H1 (cell line): ENCODE results near the gene FAM171A1. TPM values are rescaled to one million over a fixed set of nuclear protein-coding genes. Genes with fewer than 3 reads are reported as not detected.

Experiments used
- CTCF ChIA-PET: fragments of 300-600 bp; sonication (Branson Sonifier 250); formaldehyde crosslinking; loops from one replicate; lab custom pipeline; 2021; ENCODE audit not compliant: partially characterized antibody; lab: Charles Lee
- POLR2A ChIA-PET: fragments of 300-600 bp; sonication (Branson Sonifier 250); formaldehyde crosslinking; loops from one replicate; lab custom pipeline; 2021; ENCODE audit warnings: inconsistent platforms; ENCODE audit not compliant: partially characterized antibody; lab: Charles Lee
- DNase-seq, 2 experiments: peaks; one replicate each; pipeline versions ENCODE4 v3.0.0 to v3.0.0-alpha.2; 2010 to 2022; ENCODE audit warnings: low spot score in 2 of 2, low read depth in 1 of 2, mixed read lengths in 1 of 2
- FAIRE-seq: peaks from 2 replicates; lab custom pipeline; 2011; peaks lifted over from hg19 to GRCh38; lab: Jason Lieb, UNC
- H2AFZ ChIP-seq: 2 replicates; pipeline ENCODE4 v1.8.1; 2012; ENCODE audit warnings: low read length, inconsistent platforms
- H2AK5ac ChIP-seq: 2 replicates; pipeline ENCODE4 v1.6.1; 2013; ENCODE audit warnings: low read depth, low read length
- H2BK120ac ChIP-seq: replicated peaks from 2 replicates; pipeline ENCODE3; 2013; ENCODE audit warnings: low read depth, low read length, inconsistent platforms
- H2BK12ac ChIP-seq: 2 replicates; pipeline ENCODE4 v1.6.1; 2013; ENCODE audit warnings: low read depth, low read length
- H2BK15ac ChIP-seq: 2 replicates; pipeline ENCODE4 v1.6.1; 2013; ENCODE audit warnings: low read length
- H2BK20ac ChIP-seq: 2 replicates; pipeline ENCODE4 v1.6.1; 2013; ENCODE audit warnings: low read length
- H2BK5ac ChIP-seq: 2 replicates; pipeline ENCODE4 v1.6.1; 2013; ENCODE audit warnings: low read depth, low read length
- H3K14ac ChIP-seq: 2 replicates; pipeline ENCODE4 v1.6.1; 2013; ENCODE audit warnings: inconsistent platforms; ENCODE audit not compliant: insufficient read length
- H3K18ac ChIP-seq: 2 replicates; pipeline ENCODE4 v1.6.1; 2013; ENCODE audit warnings: low read length; ENCODE audit errors: extremely low read depth
- H3K23ac ChIP-seq: 2 replicates; pipeline ENCODE4 v1.6.1; 2013; ENCODE audit warnings: inconsistent platforms; ENCODE audit not compliant: insufficient read length
- H3K23me2 ChIP-seq: 2 replicates; pipeline ENCODE4 v1.6.1; 2013; ENCODE audit warnings: low read depth, low read length
- H3K27ac ChIP-seq: 2 replicates; pipeline ENCODE4 v1.6.1; 2011; ENCODE audit warnings: low read depth, low read length, inconsistent platforms
- H3K27me3 ChIP-seq, 4 experiments: replicated peaks in 1 of 4; 1 replicate in 1 of 4; 2 replicates in 3 of 4; pipeline versions ENCODE4 v1.6.1 to v1.8.1; 2011 to 2013; ENCODE audit warnings: low read length in 3 of 4, mild to moderate bottlenecking in 3 of 4, inconsistent platforms in 2 of 4, mixed read lengths in 2 of 4, moderate library complexity in 1 of 4; ENCODE audit not compliant: control insufficient read depth in 3 of 4, insufficient read depth in 3 of 4; ENCODE audit errors: extremely low read depth in 1 of 4
- H3K36me3 ChIP-seq, 4 experiments: 2 replicates each; pipeline versions ENCODE4 v1.6.1 to v1.8.1; 2011 to 2013; ENCODE audit warnings: mild to moderate bottlenecking in 4 of 4, low read length in 3 of 4, moderate library complexity in 2 of 4, control low read depth in 1 of 4, inconsistent platforms in 1 of 4; ENCODE audit not compliant: insufficient read depth in 4 of 4, control insufficient read depth in 2 of 4
- H3K4ac ChIP-seq: replicated peaks from 2 replicates; pipeline ENCODE3; 2013; ENCODE audit warnings: low read length, low read depth, mixed read lengths, inconsistent platforms; ENCODE audit not compliant: insufficient read length
- H3K4me1 ChIP-seq, 4 experiments: replicated peaks in 1 of 4; 1 replicate in 1 of 4; 2 replicates in 3 of 4; pipeline versions ENCODE4 v1.6.1 to v1.8.1; 2011 to 2013; ENCODE audit warnings: low read length in 3 of 4, inconsistent platforms in 2 of 4, mixed read lengths in 1 of 4; ENCODE audit not compliant: insufficient read depth in 4 of 4, control insufficient read depth in 3 of 4
- H3K4me2 ChIP-seq, 2 experiments: 2 replicates each; pipeline versions ENCODE4 v1.6.1 to v1.8.1; 2011 to 2013; ENCODE audit warnings: low read depth in 2 of 2, low read length in 2 of 2, control low read depth in 1 of 2, inconsistent platforms in 1 of 2, mild to moderate bottlenecking in 1 of 2; ENCODE audit not compliant: insufficient read depth in 1 of 2
- H3K4me3 ChIP-seq, 4 experiments: fragments of 200-600, 300-600 bp in 1 of 4; sonication (generic), shearing (Covaris generic), sonication (Bioruptor Twin) in 1 of 4; 2 replicates each; pipeline versions ENCODE4 v1.5.1 to v1.8.1; 2011 to 2016; ENCODE audit warnings: low read length in 4 of 4, low read depth in 3 of 4, control low read depth in 2 of 4, inconsistent platforms in 2 of 4, mild to moderate bottlenecking in 2 of 4, mixed read lengths in 1 of 4, moderate library complexity in 1 of 4; ENCODE audit not compliant: insufficient read depth in 2 of 4; ENCODE audit errors: extremely low read depth in 1 of 4
- H3K56ac ChIP-seq: replicated peaks from 2 replicates; pipeline ENCODE3; 2013; ENCODE audit warnings: low read depth, mild to moderate bottlenecking, mixed read lengths, low read length, inconsistent platforms; ENCODE audit not compliant: insufficient read length
- H3K79me1 ChIP-seq: 2 replicates; pipeline ENCODE4 v1.6.1; 2013; ENCODE audit warnings: low read depth, low read length, control low read depth
- H3K79me2 ChIP-seq, 2 experiments: 2 replicates each; pipeline versions ENCODE4 v1.6.1 to v1.8.1; 2012 to 2013; ENCODE audit warnings: low read length in 2 of 2, mild to moderate bottlenecking in 2 of 2, inconsistent platforms in 1 of 2; ENCODE audit not compliant: insufficient read depth in 2 of 2, control insufficient read depth in 1 of 2
- H3K9ac ChIP-seq, 4 experiments: replicated peaks in 1 of 4; 1 replicate in 1 of 4; 2 replicates in 3 of 4; pipeline versions ENCODE4 v1.6.1 to v1.8.1; 2011 to 2013; ENCODE audit warnings: low read depth in 3 of 4, low read length in 3 of 4, control low read depth in 2 of 4, mild to moderate bottlenecking in 2 of 4, moderate library complexity in 2 of 4, inconsistent platforms in 1 of 4; ENCODE audit errors: extremely low read depth in 1 of 4
- H3K9me3 ChIP-seq, 2 experiments: 2 replicates each; pipeline versions ENCODE4 v1.6.1 to v1.8.1; 2012 to 2013; ENCODE audit warnings: mild to moderate bottlenecking in 2 of 2, moderate library complexity in 2 of 2, control low read depth in 1 of 2, inconsistent platforms in 1 of 2, low read depth in 1 of 2, low read length in 1 of 2, mixed read lengths in 1 of 2; ENCODE audit not compliant: insufficient read depth in 2 of 2
- H4K20me1 ChIP-seq, 2 experiments: replicated peaks in 1 of 2; 2 replicates each; pipeline versions ENCODE3 to v1.8.1; 2011 to 2013; ENCODE audit warnings: inconsistent platforms in 2 of 2, low read length in 2 of 2, mild to moderate bottlenecking in 1 of 2; ENCODE audit not compliant: insufficient read depth in 2 of 2, control insufficient read depth in 1 of 2
- H4K5ac ChIP-seq: 2 replicates; pipeline ENCODE4 v1.6.1; 2013; ENCODE audit warnings: low read length, low read depth, mixed read lengths, inconsistent platforms; ENCODE audit not compliant: insufficient read length
- H4K8ac ChIP-seq: 2 replicates; pipeline ENCODE4 v1.8.0; 2013; ENCODE audit warnings: mild to moderate bottlenecking, moderate library complexity, low read length, inconsistent platforms; ENCODE audit not compliant: insufficient read depth; ENCODE audit errors: extremely low read depth
- H4K91ac ChIP-seq: replicated peaks from 2 replicates; pipeline ENCODE3; 2013; ENCODE audit warnings: low read length, mixed read lengths, inconsistent platforms; ENCODE audit not compliant: insufficient read length
- BACH1 ChIP-seq: IDR thresholded peaks from 2 replicates; pipeline ENCODE4 v1.6.1; 2012; ENCODE audit warnings: low read length, improper control_type of control experiment
- WGBS, 2 experiments: shearing (Covaris generic) in 1 of 2; methylation state at CpG; one replicate each; pipeline versions ENCODE4 v1.1.6 to v1.1.7; 2013 to 2015; ENCODE audit warnings: low lambda C conversion rate in 2 of 2, mixed read lengths in 2 of 2, inconsistent platforms in 1 of 2, low coverage in 1 of 2, missing lambda C conversion rate in 1 of 2; ENCODE audit not compliant: insufficient replicate concordance in 2 of 2, insufficient coverage in 1 of 2, insufficient read length in 1 of 2; ENCODE audit errors: extremely low coverage in 1 of 2, missing lambda C conversion rate in 1 of 2; 5-methylcytosine and 5-hydroxymethylcytosine counted together
- polyA plus RNA-seq, 7 experiments: library from polyadenylated mRNA; depleted of rRNA in 3 of 7; stranded (reverse) in 5 of 7; unstranded in 2 of 7; fragments of >200 nt in 5 of 7; fragments of 200-250 nt in 2 of 7; gene quantifications; 1 replicate in 5 of 7; 2 replicates in 1 of 7; 4 replicates in 1 of 7; pipeline versions ENCODE4 v1.2.1 to v1.2.3, GENCODE V29; 2011 to 2013; ENCODE audit warnings: missing spikeins in 2 of 7, mixed read lengths in 2 of 7
- total RNA-seq: library from RNA; stranded (reverse); fragmentation: NEBNext Ultra II Directional; extraction: Animal tissue kit (Norgen Biotek cat#: 25700); gene quantifications from 2 replicates; pipeline ENCODE4 v1.2.1, GENCODE V29; 2021
- TF ChIP-seq, protein P1 (sequence below): IDR thresholded peaks from 2 replicates; pipeline ENCODE4 v1.6.1; 2012; ENCODE audit warnings: inconsistent platforms

FAM171A1 gene
- total and polyA plus RNA-seq, 2 of the 8 experiments (the other 6 are each of a cell fraction or from before 2014, with no cell fraction given): 26.6 to 42.1 TPM

DNA sequence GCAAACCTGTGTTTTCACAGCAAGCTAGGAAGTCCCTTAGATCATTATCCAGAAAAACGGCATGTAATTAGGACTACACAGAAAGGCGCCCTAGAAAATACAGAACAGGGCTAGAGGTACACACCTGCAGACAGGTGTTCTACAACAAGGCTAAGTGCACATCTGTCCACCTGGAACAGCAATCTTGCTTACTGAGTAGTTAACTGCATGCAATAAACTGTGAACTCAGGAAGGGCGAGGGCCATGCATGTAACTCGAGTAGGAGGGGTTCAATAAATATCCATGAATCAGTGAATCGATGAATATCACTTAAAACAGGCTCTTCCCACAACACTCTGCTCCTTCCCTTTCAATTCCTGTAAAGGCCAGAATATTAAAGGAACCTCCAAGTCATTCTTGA, 22.0 kb downstream of the FAM171A1 start:
- DNase-seq: no peak
- no peak overlapping the region for H2BK12ac ChIP-seq
- H3K4ac ChIP-seq: no peak overlapping the region
- H3K9me3 ChIP-seq: no peaks in the 10 kb centered on the region
- H2AFZ ChIP-seq: no peak overlapping the region
- H3K4me3 ChIP-seq: no peak overlapping the region
- H3K56ac ChIP-seq: no peak overlapping the region
- H3K9ac ChIP-seq: no peak overlapping the region
- H2BK15ac ChIP-seq: 0 out of 2 replicates have a peak overlapping the region, but pooled peaks have one; percentile 77
- WGBS, 2 experiments: 87% methylated on average over 5 of the region's 5 CpGs; no CpG with 5 or more reads in 1 of the 2 experiments
- no peak overlapping the region for H3K27ac ChIP-seq
- H3K79me2 ChIP-seq: peaks cover 0 to 33% of the 10 kb centered on the region in 2 experiments; a peak in 3 of 4 replicates
- no peaks in the 10 kb centered on the region for H3K36me3 ChIP-seq
- no peak overlapping the region for H3K4me2 ChIP-seq
- H2BK5ac ChIP-seq: no peak overlapping the region
- peaks cover 0 to 11% (median 6%) of the 10 kb centered on the region in 4 experiments; a peak in 5 of 7 replicates for H3K4me1 ChIP-seq
- peaks cover 3% of the 10 kb centered on the region; the same call in 1 of the 2 replicates for H3K23me2 ChIP-seq
- H3K23ac ChIP-seq: no peak overlapping the region
- H2BK120ac ChIP-seq: no peak overlapping the region
- CTCF ChIA-PET: interaction anchor here (1.1 kb wide), 2 partner anchors 30 to 82 kb away, joined by 3 to 4 read pairs; no protein-coding TSS in a partner anchor
- POLR2A ChIA-PET: no interaction called here
- no peak overlapping the region for H2AK5ac ChIP-seq
- no peak for FAIRE-seq
- no peak overlapping the region for H3K18ac ChIP-seq
- no peak overlapping the region for H3K14ac ChIP-seq
- H4K91ac ChIP-seq: no peak overlapping the region
- H3K79me1 ChIP-seq: peaks cover 2% of the 10 kb centered on the region; the same call in 1 of the 2 replicates
- no peak overlapping the region for H4K5ac ChIP-seq
- no peak overlapping the region for H2BK20ac ChIP-seq
- H4K8ac ChIP-seq: no peak overlapping the region
- H3K27me3 ChIP-seq: no peaks in the 10 kb centered on the region
- TF ChIP-seq BACH1: no peak
- TF ChIP-seq, protein P1, sequence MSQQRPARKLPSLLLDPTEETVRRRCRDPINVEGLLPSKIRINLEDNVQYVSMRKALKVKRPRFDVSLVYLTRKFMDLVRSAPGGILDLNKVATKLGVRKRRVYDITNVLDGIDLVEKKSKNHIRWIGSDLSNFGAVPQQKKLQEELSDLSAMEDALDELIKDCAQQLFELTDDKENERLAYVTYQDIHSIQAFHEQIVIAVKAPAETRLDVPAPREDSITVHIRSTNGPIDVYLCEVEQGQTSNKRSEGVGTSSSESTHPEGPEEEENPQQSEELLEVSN: no peak
- peaks cover 3 to 5% of the 10 kb centered on the region in 2 experiments for H4K20me1 ChIP-seq
